ENCODE results near the gene DUS1L.

Gene DUS1L

GRCh38 chr17:82087961-82088837 lies 22.6 kb upstream of the DUS1L start:
- no peak for DNase-seq

GRCh38 chr17:82086941-82087906 lies 21.6 kb upstream of the DUS1L start:
- DNase-seq = no peak

- no peak for DNase-seq
Measured at GRCh38 chr17:82085931-82086764, 20.5 kb upstream of the DUS1L start.

GRCh38 chr17:82085031-82085861 lies 19.6 kb upstream of the DUS1L start:
- no peak for DNase-seq

- no peak for DNase-seq
Measured at GRCh38 chr17:82084373-82085030, 18.9 kb upstream of the DUS1L start.

GRCh38 chr17:82083533-82084359 lies 18.1 kb upstream of the DUS1L start:
- no peak for DNase-seq

- DNase-seq = no peak
Measured at GRCh38 chr17:82083009-82083408, 17.4 kb upstream of the DUS1L start.

GRCh38 chr17:82082456-82082855 lies 16.9 kb upstream of the DUS1L start:
- DNase-seq = no peak

- DNase-seq = no peak
Measured at GRCh38 chr17:82081966-82082365, 16.4 kb upstream of the DUS1L start.

GRCh38 chr17:82081546-82081945 lies 15.9 kb upstream of the DUS1L start:
- DNase-seq = no peak

- DNase-seq = no peak
Measured at GRCh38 chr17:82080789-82081464, 15.3 kb upstream of the DUS1L start.

GRCh38 chr17:82080048-82080788 lies 14.6 kb upstream of the DUS1L start:
- DNase-seq = no peak

GRCh38 chr17:82079001-82079677 lies 13.5 kb upstream of the DUS1L start:
- no peak for DNase-seq

GRCh38 chr17:82078433-82078832 lies 12.8 kb upstream of the DUS1L start:
- DNase-seq = no peak

- no peak for DNase-seq
Measured at GRCh38 chr17:82077617-82078358, 12.2 kb upstream of the DUS1L start.

GRCh38 chr17:82076785-82077591 lies 11.4 kb upstream of the DUS1L start:
- no peak for DNase-seq
